K562 (cell line): ENCODE data around the gene PHYHD1. TPM values are rescaled to one million over a fixed set of nuclear protein-coding genes. Genes with fewer than 3 reads are reported as not detected.

Source experiments
- ATAC-seq: fragments of 200-7000 bp; cut with Tn5 transposase; 3 replicates; pipeline ENCODE4 v1.9.1; 2020; ENCODE audit warnings: moderate library complexity
- BruUV-seq: library from RNA; stranded (reverse); fragments of 400-500 nt; replicated peaks from 2 replicates; lab custom pipeline; 2021; lab: Mats Ljungman, UMichigan
- CTCF ChIA-PET: fragments of 300-600 bp; formaldehyde crosslinking; extraction: SDS; loops from one replicate; lab custom pipeline; 2021; ENCODE audit warnings: low intra/inter-chr PET ratio; lab: Yijun Ruan, JAX
- POLR2A ChIA-PET: fragments of 300-600, 350-650 bp; sonication (Branson Sonifier 250); formaldehyde crosslinking; extraction: SDS; loops from one replicate; lab custom pipeline; 2021; ENCODE audit warnings: antibody characterized with exemption, inconsistent platforms; lab: Yijun Ruan, JAX
- DNase-seq, 4 experiments: peaks; one replicate each; pipeline versions ENCODE4 v3.0.0 to v3.0.0-alpha.2; 2011 to 2018; ENCODE audit warnings: low spot score in 3 of 4, mixed read lengths in 3 of 4; ENCODE audit errors: extremely low read depth in 1 of 4
- FAIRE-seq: peaks from 2 replicates; lab custom pipeline; 2011; peaks lifted over from hg19 to GRCh38; lab: Jason Lieb, UNC
- H2AFZ ChIP-seq: 2 replicates; pipeline ENCODE4 v1.6.0; 2011; ENCODE audit warnings: low read depth, low read length, control low read depth, inconsistent platforms
- H3K27ac ChIP-seq: fragments of 200-600 bp; 3 replicates; pipeline ENCODE4 v1.8.0; 2011; ENCODE audit warnings: low read depth, mild to moderate bottlenecking, control low read depth, inconsistent platforms, low read length, moderate library complexity, mixed read lengths; ENCODE audit errors: extremely low read depth
- H3K27me3 ChIP-seq, 2 experiments: fragments of 300-600 bp in 1 of 2; 2 replicates in 1 of 2; 3 replicates in 1 of 2; pipeline versions ENCODE4 v1.6.0 to v1.8.0; 2011; ENCODE audit warnings: inconsistent platforms in 2 of 2, low read length in 2 of 2, mild to moderate bottlenecking in 1 of 2, mixed read lengths in 1 of 2, moderate library complexity in 1 of 2; ENCODE audit not compliant: control insufficient read depth in 2 of 2, insufficient read depth in 2 of 2
- H3K36me3 ChIP-seq: fragments of 300-600 bp; 3 replicates; pipeline ENCODE4 v1.8.0; 2011; ENCODE audit warnings: mild to moderate bottlenecking, low read length, inconsistent platforms; ENCODE audit not compliant: control insufficient read depth, insufficient read depth
- H3K4me1 ChIP-seq, 2 experiments: fragments of 200-600 bp in 1 of 2; replicated peaks in 1 of 2; 2 replicates in 1 of 2; 3 replicates in 1 of 2; pipeline versions ENCODE4 v1.5.1 to v1.8.0; 2011; ENCODE audit warnings: inconsistent platforms in 2 of 2, low read length in 2 of 2, mild to moderate bottlenecking in 1 of 2, mixed read lengths in 1 of 2, moderate library complexity in 1 of 2; ENCODE audit not compliant: control insufficient read depth in 2 of 2, insufficient read depth in 2 of 2
- H3K4me2 ChIP-seq: 2 replicates; pipeline ENCODE4 v1.6.1; 2011; ENCODE audit warnings: low read length, control low read depth, inconsistent platforms, mixed read lengths; ENCODE audit not compliant: insufficient read depth
- H3K4me3 ChIP-seq: fragments of 200-600 bp; sonication (generic), shearing (Covaris generic); 2 replicates; pipeline ENCODE4 v1.5.1; 2016; ENCODE audit warnings: control low read depth, inconsistent platforms
- H3K79me2 ChIP-seq: fragments of 200-600 bp; 3 replicates; pipeline ENCODE4 v1.8.0; 2011; ENCODE audit warnings: low read length, inconsistent platforms; ENCODE audit not compliant: control insufficient read depth, insufficient read depth
- H3K9ac ChIP-seq, 2 experiments: 2 replicates each; pipeline versions ENCODE4 v1.6.0 to v1.6.1; 2011; ENCODE audit warnings: low read depth in 2 of 2, low read length in 2 of 2, control low read depth in 1 of 2, inconsistent platforms in 1 of 2, mild to moderate bottlenecking in 1 of 2, mixed read lengths in 1 of 2; ENCODE audit not compliant: insufficient read depth in 1 of 2
- H3K9me1 ChIP-seq: one replicate; pipeline ENCODE4 v1.6.0; 2011; ENCODE audit warnings: inconsistent platforms, mild to moderate bottlenecking, low read length, moderate library complexity; ENCODE audit not compliant: control insufficient read depth, insufficient read depth
- H3K9me3 ChIP-seq: replicated peaks from 2 replicates; pipeline ENCODE4 v1.5.1; 2011; ENCODE audit warnings: low read depth, low read length, inconsistent platforms; ENCODE audit not compliant: control insufficient read depth, insufficient read depth
- H4K20me1 ChIP-seq: replicated peaks from 2 replicates; pipeline ENCODE4 v1.6.1; 2011; ENCODE audit warnings: low read length, inconsistent platforms, mixed read lengths; ENCODE audit not compliant: control insufficient read depth, insufficient read depth
- ATF4 ChIP-seq: fragments of 450-650 bp; formaldehyde crosslinking; IDR thresholded peaks from 2 replicates; pipeline ENCODE4 v1.4.0; 2022; ENCODE audit warnings: mild to moderate bottlenecking, moderate library complexity
- HINFP ChIP-seq: fragments of 450-650 bp; conservative IDR thresholded peaks from 2 replicates; pipeline ENCODE4 v1.6.1; 2016; ENCODE audit warnings: missing genetic modification characterization, low read depth, mild to moderate bottlenecking, control low read depth, missing compliant biosample characterization
- MED1 ChIP-seq: sonication (generic); formaldehyde crosslinking; IDR thresholded peaks from 2 replicates; pipeline ENCODE4 v1.8.1; 2023; ENCODE audit warnings: missing genetic modification reagents, borderline replicate concordance
- ZNF263 ChIP-seq: sonication (generic); formaldehyde crosslinking; IDR thresholded peaks from 2 replicates; pipeline ENCODE4 v1.8.0; 2022; ENCODE audit warnings: mild to moderate bottlenecking, missing genetic modification reagents, borderline replicate concordance
- ZNF639 ChIP-seq, 2 experiments: fragments of 200-800 bp in 1 of 2; sonication (Bioruptor generic) in 1 of 2; sonication (generic) in 1 of 2; formaldehyde crosslinking in 1 of 2; IDR thresholded peaks in 1 of 2; conservative IDR thresholded peaks in 1 of 2; 2 replicates each; pipeline versions ENCODE4 v1.5.0 to v1.6.1; 2016 to 2020; ENCODE audit warnings: missing compliant biosample characterization in 1 of 2, missing genetic modification characterization in 1 of 2, missing genetic modification reagents in 1 of 2
- ZNF77 ChIP-seq: fragments of 250-450 bp; sonication (Bioruptor Pico); IDR thresholded peaks from 2 replicates; pipeline ENCODE4 v1.5.0; 2020
- WGBS: fragments of 100-300 bp; shearing (Covaris generic); methylation state at CpG from one replicate; pipeline ENCODE4 v1.1.6; 2016; ENCODE audit warnings: low coverage, mixed read lengths; ENCODE audit not compliant: insufficient coverage; ENCODE audit errors: missing lambda C conversion rate; 5-methylcytosine and 5-hydroxymethylcytosine counted together
- in situ Hi-C: fragments of 300-500 bp; cut with MboI; formaldehyde crosslinking; loops from 4 replicates; pipeline ENCODE4 v1.15.0; 2018; ENCODE audit warnings: inconsistent platforms, mixed read lengths
- intact Hi-C: fragments of 100-400 bp; cut with micrococcal nuclease; formaldehyde crosslinking; loops from 2 replicates; pipeline ENCODE4 v1.14.2; 2022
- polyA plus RNA-seq, 8 experiments: library from polyadenylated mRNA; depleted of rRNA in 4 of 8; stranded (reverse) in 5 of 8; unstranded in 3 of 8; fragments of >200 nt; fragmentation: Nextera tagmentation in 2 of 8; fragmentation: Illumina TruSeq in 1 of 8; extraction: Ambion mirVana in 2 of 8; extraction: Trizol in 1 of 8; gene quantifications; 2 replicates each; pipeline versions ENCODE4 v1.2.1 to v1.2.3, GENCODE V29; 2011 to 2014; ENCODE audit warnings: inconsistent platforms in 1 of 8, missing spikeins in 1 of 8
- total RNA-seq, 7 experiments: library from RNA; depleted of rRNA in 6 of 7; stranded (reverse); fragments of >200 nt in 6 of 7; fragmentation: Illumina TruSeq in 2 of 7; extraction: Trizol in 2 of 7; gene quantifications; 2 replicates each; pipeline versions ENCODE4 v1.2.1 to v1.2.3, GENCODE V29; 2011 to 2021; ENCODE audit warnings: low replicate concordance in 1 of 7
- TF ChIP-seq, protein P1 (sequence below): fragments of 450-650 bp; IDR thresholded peaks from 2 replicates; pipeline ENCODE4 v1.6.1; 2017; ENCODE audit warnings: antibody characterized with exemption, mild to moderate bottlenecking
- TF ChIP-seq, protein P2 (sequence below), 2 experiments: IDR thresholded peaks; 2 replicates each; pipeline ENCODE4 v1.6.1; 2011; ENCODE audit warnings: borderline replicate concordance in 1 of 2, control low read depth in 1 of 2, low read depth in 1 of 2, low read length in 1 of 2, mild to moderate bottlenecking in 1 of 2, mixed read lengths in 1 of 2, moderate library complexity in 1 of 2; ENCODE audit not compliant: insufficient read depth in 1 of 2, insufficient read length in 1 of 2, poor library complexity in 1 of 2, severe bottlenecking in 1 of 2; ENCODE audit errors: extremely low read depth in 1 of 2

The PHYHD1 gene
- total and polyA plus RNA-seq, 9 of the 15 experiments (the other 6 are each of a cell fraction or from before 2014, with no cell fraction given), result 0.36 to 1.3 (median 0.80) TPM

- H4K20me1 ChIP-seq, result no peaks in the 10 kb centered on the region
- under 1% methylated on average over 16 of the region's 20 CpGs for WGBS
- in situ Hi-C loops (no loop called here), intact Hi-C loops (no loop called here)
- ATAC-seq (peak; percentile 32), DNase-seq (no peak), FAIRE-seq (no peak)
- peak overlapping the region; percentile 89 for H2AFZ ChIP-seq
- H3K36me3 ChIP-seq, result peaks cover 46% of the 10 kb centered on the region
- H3K9ac ChIP-seq, result peak overlapping the region; percentile 92 to 94
- no peaks in the 10 kb centered on the region for H3K27me3 ChIP-seq
- peak overlapping the region; percentile 90 for H3K27ac ChIP-seq
- ChIA-PET CTCF (no interaction called here), POLR2A (interaction anchor here (0.6 kb wide), 1 partner anchor 11 kb away, joined by 4 read pairs; no protein-coding TSS in a partner anchor)
- BruUV-seq, result no TSS peak
- H3K9me1 ChIP-seq, result no peaks in the 10 kb centered on the region
- H3K4me2 ChIP-seq, result peak overlapping the region; percentile 97
- H3K79me2 ChIP-seq, result peaks cover 55% of the 10 kb centered on the region
- H3K4me3 ChIP-seq, result peak overlapping the region; percentile 78
- peaks cover 24 to 41% of the 10 kb centered on the region in 2 experiments for H3K4me1 ChIP-seq
- no peaks in the 10 kb centered on the region for H3K9me3 ChIP-seq
- TF ChIP-seq ATF4 (CRISPR knock-in tag), result no peak
- 0 out of 4 replicates have a peak, but pooled peaks of 1 of the 2 experiments have one; percentile 65 for TF ChIP-seq ZNF639 (CRISPR knock-in tag; conservative IDR thresholded peaks at IDR 0.05 in 1 of 2, IDR thresholded peaks at IDR 0.05 in 1 of 2)
- TF ChIP-seq, protein P1, sequence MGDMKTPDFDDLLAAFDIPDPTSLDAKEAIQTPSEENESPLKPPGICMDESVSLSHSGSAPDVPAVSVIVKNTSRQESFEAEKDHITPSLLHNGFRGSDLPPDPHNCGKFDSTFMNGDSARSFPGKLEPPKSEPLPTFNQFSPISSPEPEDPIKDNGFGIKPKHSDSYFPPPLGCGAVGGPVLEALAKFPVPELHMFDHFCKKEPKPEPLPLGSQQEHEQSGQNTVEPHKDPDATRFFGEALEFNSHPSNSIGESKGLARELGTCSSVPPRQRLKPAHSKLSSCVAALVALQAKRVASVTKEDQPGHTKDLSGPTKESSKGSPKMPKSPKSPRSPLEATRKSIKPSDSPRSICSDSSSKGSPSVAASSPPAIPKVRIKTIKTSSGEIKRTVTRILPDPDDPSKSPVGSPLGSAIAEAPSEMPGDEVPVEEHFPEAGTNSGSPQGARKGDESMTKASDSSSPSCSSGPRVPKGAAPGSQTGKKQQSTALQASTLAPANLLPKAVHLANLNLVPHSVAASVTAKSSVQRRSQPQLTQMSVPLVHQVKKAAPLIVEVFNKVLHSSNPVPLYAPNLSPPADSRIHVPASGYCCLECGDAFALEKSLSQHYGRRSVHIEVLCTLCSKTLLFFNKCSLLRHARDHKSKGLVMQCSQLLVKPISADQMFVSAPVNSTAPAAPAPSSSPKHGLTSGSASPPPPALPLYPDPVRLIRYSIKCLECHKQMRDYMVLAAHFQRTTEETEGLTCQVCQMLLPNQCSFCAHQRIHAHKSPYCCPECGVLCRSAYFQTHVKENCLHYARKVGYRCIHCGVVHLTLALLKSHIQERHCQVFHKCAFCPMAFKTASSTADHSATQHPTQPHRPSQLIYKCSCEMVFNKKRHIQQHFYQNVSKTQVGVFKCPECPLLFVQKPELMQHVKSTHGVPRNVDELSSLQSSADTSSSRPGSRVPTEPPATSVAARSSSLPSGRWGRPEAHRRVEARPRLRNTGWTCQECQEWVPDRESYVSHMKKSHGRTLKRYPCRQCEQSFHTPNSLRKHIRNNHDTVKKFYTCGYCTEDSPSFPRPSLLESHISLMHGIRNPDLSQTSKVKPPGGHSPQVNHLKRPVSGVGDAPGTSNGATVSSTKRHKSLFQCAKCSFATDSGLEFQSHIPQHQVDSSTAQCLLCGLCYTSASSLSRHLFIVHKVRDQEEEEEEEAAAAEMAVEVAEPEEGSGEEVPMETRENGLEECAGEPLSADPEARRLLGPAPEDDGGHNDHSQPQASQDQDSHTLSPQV, result 0 out of 2 replicates have a peak, but pooled peaks have one; percentile 20
- TF ChIP-seq HINFP (tag), result no peak
- TF ChIP-seq, protein P2, sequence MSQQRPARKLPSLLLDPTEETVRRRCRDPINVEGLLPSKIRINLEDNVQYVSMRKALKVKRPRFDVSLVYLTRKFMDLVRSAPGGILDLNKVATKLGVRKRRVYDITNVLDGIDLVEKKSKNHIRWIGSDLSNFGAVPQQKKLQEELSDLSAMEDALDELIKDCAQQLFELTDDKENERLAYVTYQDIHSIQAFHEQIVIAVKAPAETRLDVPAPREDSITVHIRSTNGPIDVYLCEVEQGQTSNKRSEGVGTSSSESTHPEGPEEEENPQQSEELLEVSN (IDR thresholded peaks at IDR 0.05; ENCODE audit: borderline replicate concordance in 1 of 2, extremely low read depth in 1 of 2, insufficient read depth in 1 of 2, insufficient read length in 1 of 2, low read depth in 1 of 2, low read length in 1 of 2, poor library complexity in 1 of 2, severe bottlenecking in 1 of 2), result no peak
- TF ChIP-seq MED1 (CRISPR knock-in tag), result no peak
- TF ChIP-seq ZNF263 (CRISPR knock-in tag), result 0 out of 2 replicates have a peak, but pooled peaks have one; percentile 71
- TF ChIP-seq ZNF77 (CRISPR knock-in tag), result no peak
Observed at GRCh38 chr9:128947277-128947526, 26.4 kb downstream of the PHYHD1 start.
